ENCODE measurements around the gene HINT2. TPM values are rescaled to one million over a fixed set of nuclear protein-coding genes. Genes with fewer than 3 reads are reported as not detected.

HINT2 gene
- total RNA-seq, 1 experiment from 2014 or later: 110 TPM

- Histone ChIP-seq H3K36me3 (ENCODE audit: control insufficient read depth, insufficient read depth, low read length) (peaks cover 3% of the 10 kb centered on the region; the same call in 1 of the 2 replicates), H3K4me1 (peaks cover 18% of the 10 kb centered on the region), H3K27me3 (replicated peaks; ENCODE audit: control insufficient read depth, insufficient read depth, low read length) (no peaks in the 10 kb centered on the region), H3K4me3 (ENCODE audit: low read depth, low read length) (no peak overlapping the region), H3K9me3 (no peaks in the 10 kb centered on the region)
- intact Hi-C loops (cut with micrococcal nuclease; ENCODE audit: unreplicated experiment): no loop called here
- no peak overlapping the region for H3K27ac Mint-ChIP-seq (ENCODE audit: unreplicated experiment)
- no peaks in the 10 kb centered on the region for H3K9me3 Mint-ChIP-seq (ENCODE audit: unreplicated experiment)
- no peak overlapping the region for H3K4me3 Mint-ChIP-seq (ENCODE audit: unreplicated experiment)
- peaks cover 23% of the 10 kb centered on the region for H3K4me1 Mint-ChIP-seq (ENCODE audit: low read depth, unreplicated experiment)
- no peaks in the 10 kb centered on the region for H3K27me3 Mint-ChIP-seq (ENCODE audit: insufficient read depth, unreplicated experiment)
- peaks cover 7% of the 10 kb centered on the region for H3K36me3 Mint-ChIP-seq (ENCODE audit: insufficient read depth, unreplicated experiment)
- ChIA-PET CTCF (interaction anchor here (1.6 kb wide), 1 partner anchor 50 kb away, joined by 4 read pairs; no protein-coding TSS in a partner anchor), POLR2A (no interaction called here)
- no peak for DNase-seq
- no TSS peak for BruUV-seq (replicated peaks)
- no peak for TF ChIP-seq CTCF (IDR thresholded peaks at IDR 0.05; ENCODE audit: insufficient read depth in 1 of 2, low read depth in 1 of 2, low read length in 1 of 2, severe bottlenecking in 1 of 2, unreplicated experiment in 1 of 2)
Measured at GRCh38 chr9:35832814-35833213, 18.0 kb upstream of the HINT2 start.

DNA sequence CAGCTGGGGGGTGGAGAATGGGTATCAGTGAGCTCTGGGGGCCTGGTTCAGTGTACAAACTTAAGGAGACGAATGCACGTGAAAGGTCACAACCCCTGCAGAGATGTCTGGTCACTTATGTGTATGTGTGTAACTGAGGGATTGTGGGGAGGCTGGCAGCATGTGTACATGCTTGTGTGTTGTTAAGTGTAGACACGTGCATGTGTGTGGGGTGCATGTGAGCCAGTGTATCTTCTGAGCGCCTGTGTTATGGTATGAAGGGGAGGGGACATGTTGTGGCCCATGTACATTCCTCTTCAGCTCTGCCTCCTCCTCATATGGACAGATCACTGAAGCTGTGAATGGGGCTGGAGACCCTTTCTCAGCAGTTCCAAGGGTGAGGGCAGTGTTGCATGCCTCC, 16.2 kb upstream of the HINT2 start:
- Mint-ChIP-seq H3K4me1 (ENCODE audit: low read depth, unreplicated experiment) (peaks cover 22% of the 10 kb centered on the region), H3K4me3 (ENCODE audit: unreplicated experiment) (no peak overlapping the region), H3K36me3 (ENCODE audit: insufficient read depth, unreplicated experiment) (peaks cover 7% of the 10 kb centered on the region), H3K27ac (ENCODE audit: unreplicated experiment) (no peak overlapping the region), H3K9me3 (ENCODE audit: unreplicated experiment) (no peaks in the 10 kb centered on the region), H3K27me3 (ENCODE audit: insufficient read depth, unreplicated experiment) (no peaks in the 10 kb centered on the region)
- CTCF ChIA-PET: interaction anchor here (0.9 kb wide), 1 partner anchor 41 kb away, joined by 3 read pairs; no protein-coding TSS in a partner anchor
- BruUV-seq (replicated peaks): no TSS peak
- no peaks in the 10 kb centered on the region for H3K9me3 ChIP-seq
- no peaks in the 10 kb centered on the region for H3K27me3 ChIP-seq (replicated peaks; ENCODE audit: control insufficient read depth, insufficient read depth, low read length)
- intact Hi-C loops (cut with micrococcal nuclease; ENCODE audit: unreplicated experiment): no loop called here
- peaks cover 16% of the 10 kb centered on the region for H3K4me1 ChIP-seq
- no peak overlapping the region for H3K4me3 ChIP-seq (ENCODE audit: low read depth, low read length)
- POLR2A ChIA-PET: no interaction called here
- TF ChIP-seq CTCF (IDR thresholded peaks at IDR 0.05; ENCODE audit: insufficient read depth in 1 of 2, low read depth in 1 of 2, low read length in 1 of 2, severe bottlenecking in 1 of 2, unreplicated experiment in 1 of 2): no peak
- peaks cover 2% of the 10 kb centered on the region; the same call in 1 of the 2 replicates for H3K36me3 ChIP-seq (ENCODE audit: control insufficient read depth, insufficient read depth, low read length)
- DNase-seq: no peak

GRCh38 chr9:35829764-35830096, 14.9 kb upstream of the HINT2 start:
- Histone ChIP-seq H3K4me1 (peaks cover 4% of the 10 kb centered on the region; the same call in 1 of the 2 replicates), H3K36me3 (ENCODE audit: control insufficient read depth, insufficient read depth, low read length) (no peaks in the 10 kb centered on the region), H3K9me3 (no peaks in the 10 kb centered on the region), H3K4me3 (ENCODE audit: low read depth, low read length) (peak overlapping the region; percentile 48), H3K27me3 (replicated peaks; ENCODE audit: control insufficient read depth, insufficient read depth, low read length) (no peaks in the 10 kb centered on the region)
- ChIA-PET CTCF (interaction anchor here (0.5 to 1.6 kb wide), 3 partner anchors 16 to 53 kb away, joined by 5 to 10 read pairs (median 8); partner anchors contain the start of gene HINT2), POLR2A (no interaction called here)
- intact Hi-C loops (cut with micrococcal nuclease; ENCODE audit: unreplicated experiment): loop anchor here (1.0 kb wide), 1 partner anchor 14 kb away; the partner anchor contains the start of gene HINT2
- H3K4me3 Mint-ChIP-seq (ENCODE audit: unreplicated experiment): peak overlapping the region; percentile 88
- H3K36me3 Mint-ChIP-seq (ENCODE audit: insufficient read depth, unreplicated experiment): peaks cover 4% of the 10 kb centered on the region
- BruUV-seq (replicated peaks): no TSS peak
- H3K27ac Mint-ChIP-seq (ENCODE audit: unreplicated experiment): peak overlapping the region; percentile 88
- DNase-seq: no peak
- peaks cover 13% of the 10 kb centered on the region for H3K4me1 Mint-ChIP-seq (ENCODE audit: low read depth, unreplicated experiment)
- H3K27me3 Mint-ChIP-seq (ENCODE audit: insufficient read depth, unreplicated experiment): no peaks in the 10 kb centered on the region
- TF ChIP-seq CTCF (IDR thresholded peaks at IDR 0.05; ENCODE audit: insufficient read depth in 1 of 2, low read depth in 1 of 2, low read length in 1 of 2, severe bottlenecking in 1 of 2, unreplicated experiment in 1 of 2): no peak
- no peaks in the 10 kb centered on the region for H3K9me3 Mint-ChIP-seq (ENCODE audit: unreplicated experiment)

Measured in Caco-2 (cell line).